ENCODE data around the gene ZNF488.

ZNF488 gene

GRCh38 chr10:47403446-47404318 lies 19.6 kb upstream of the ZNF488 start:
- DNase-seq (ENCODE audit: insufficient read length, low spot score) (no peak), FAIRE-seq (no peak)
- TF ChIP-seq CTCF (IDR thresholded peaks at IDR 0.05; ENCODE audit: insufficient read depth, missing control alignments): no peak

DNA sequence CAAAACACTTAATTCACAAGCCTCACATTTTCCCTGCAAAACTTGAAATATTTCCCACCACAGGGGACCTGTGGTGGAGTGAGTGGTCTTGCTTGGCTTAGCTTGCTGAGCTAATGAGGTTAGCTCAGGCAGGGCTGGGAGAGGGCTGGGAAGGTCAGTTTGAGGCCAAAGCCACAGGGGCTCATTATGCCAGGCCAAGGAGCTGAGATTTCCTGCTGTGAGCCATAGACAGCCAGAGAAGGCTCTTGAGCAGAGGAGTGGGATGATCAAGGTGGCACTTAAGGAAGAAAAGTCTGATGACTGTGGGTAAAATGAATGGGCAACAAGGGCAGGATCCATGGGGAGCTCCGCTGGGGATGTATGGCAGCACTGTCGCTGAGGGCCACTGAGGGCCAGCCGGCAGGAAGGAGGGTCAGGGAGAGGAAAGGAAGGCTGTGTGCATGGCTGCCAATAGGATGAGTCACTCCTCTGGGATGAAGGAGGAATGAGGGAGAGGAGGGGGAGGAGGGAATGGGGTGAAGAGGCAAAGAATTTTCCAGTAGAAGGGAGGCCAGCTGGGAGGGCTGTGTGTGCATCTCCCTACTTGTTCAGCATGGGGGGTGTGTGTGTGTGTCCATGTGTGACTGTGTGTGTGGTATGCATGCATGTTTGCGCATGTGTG lies 18.7 kb upstream of the ZNF488 start:
- DNase-seq (ENCODE audit: insufficient read length, low spot score): no peak
- TF ChIP-seq CTCF (IDR thresholded peaks at IDR 0.05; ENCODE audit: insufficient read depth, missing control alignments): no peak
- no peak for FAIRE-seq

DNA sequence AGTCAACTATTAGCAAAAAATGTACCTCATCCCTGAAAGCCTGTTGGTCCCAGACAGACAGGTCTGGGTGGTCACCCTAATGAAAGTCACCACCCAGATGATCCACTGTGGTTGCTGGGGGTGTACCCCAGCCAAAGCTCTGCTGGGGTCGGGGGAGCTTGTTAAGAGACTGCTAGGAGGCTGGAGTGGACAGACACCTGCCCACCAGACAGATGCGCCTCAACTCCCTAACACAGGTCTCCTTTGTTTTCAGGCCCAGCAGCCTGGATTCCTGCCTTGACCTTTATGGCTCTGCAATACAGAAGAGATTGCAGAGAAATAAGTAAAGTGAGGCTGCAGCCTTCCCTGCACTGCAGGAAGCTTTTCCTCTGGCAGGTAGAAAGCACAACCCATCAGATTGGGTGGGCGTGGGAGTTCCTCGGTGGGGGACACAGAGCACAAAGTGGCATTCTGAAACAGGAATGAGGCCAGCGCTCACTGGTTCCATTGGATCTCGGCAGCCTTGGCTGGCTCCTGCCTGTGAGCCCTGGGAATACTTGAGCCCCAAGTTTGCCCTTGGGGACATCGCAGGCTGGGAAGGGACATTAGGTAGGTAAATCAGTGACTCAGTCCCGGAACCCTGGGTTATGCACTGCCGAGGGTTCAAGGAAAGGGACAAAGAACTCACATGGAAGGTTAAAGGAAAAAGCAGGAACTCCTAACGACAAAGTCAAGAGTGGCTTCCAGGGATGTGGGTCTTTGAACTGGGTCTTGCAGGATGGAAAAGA lies 18.0 kb upstream of the ZNF488 start:
- no peak for DNase-seq (ENCODE audit: insufficient read length, low spot score)
- no peak for TF ChIP-seq CTCF (IDR thresholded peaks at IDR 0.05; ENCODE audit: insufficient read depth, missing control alignments)
- no peak for FAIRE-seq

DNA sequence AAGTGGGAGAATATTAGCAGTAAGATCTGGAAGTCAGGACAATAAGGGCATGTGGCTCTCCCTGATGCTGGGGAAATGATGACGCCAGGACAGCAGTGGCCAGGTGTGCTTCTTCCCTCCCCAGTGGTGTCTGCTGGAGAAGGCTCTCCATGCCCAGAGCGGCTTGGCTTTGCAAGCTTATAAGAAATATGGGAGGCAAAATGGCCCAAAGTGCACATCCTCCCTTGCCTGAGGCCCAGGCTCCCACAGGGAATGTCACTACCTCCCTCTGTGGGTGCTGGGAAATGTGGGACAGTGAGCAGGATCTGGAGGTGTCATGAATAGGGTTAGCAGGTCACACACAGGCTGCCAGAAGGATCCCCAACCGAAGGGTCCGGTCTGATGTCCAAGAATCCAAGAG lies 17.1 kb upstream of the ZNF488 start:
- no peak for DNase-seq (ENCODE audit: insufficient read length, low spot score)
- no peak for TF ChIP-seq CTCF (IDR thresholded peaks at IDR 0.05; ENCODE audit: insufficient read depth, missing control alignments)
- FAIRE-seq: no peak

DNA sequence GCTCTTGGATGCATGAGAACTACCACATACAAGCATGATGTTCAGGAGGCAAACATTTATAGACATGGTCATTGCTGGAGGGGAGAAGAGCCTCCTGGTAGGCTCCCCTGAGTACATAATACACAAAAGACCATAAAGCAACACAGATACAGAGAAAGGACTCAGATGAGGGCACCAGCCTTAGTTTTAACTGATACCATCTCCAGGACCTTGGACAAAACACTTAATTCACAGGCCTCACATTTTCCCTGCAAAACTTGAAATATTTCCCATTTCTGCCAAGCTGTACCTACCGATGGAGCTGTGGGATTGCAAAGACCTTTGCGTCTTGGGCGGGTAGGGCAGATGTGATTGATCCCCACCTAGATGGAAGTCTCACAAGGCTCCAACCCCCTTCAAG lies 16.7 kb upstream of the ZNF488 start:
- DNase-seq (ENCODE audit: insufficient read length, low spot score): no peak
- TF ChIP-seq CTCF (IDR thresholded peaks at IDR 0.05; ENCODE audit: insufficient read depth, missing control alignments): no peak
- no peak for FAIRE-seq

DNA sequence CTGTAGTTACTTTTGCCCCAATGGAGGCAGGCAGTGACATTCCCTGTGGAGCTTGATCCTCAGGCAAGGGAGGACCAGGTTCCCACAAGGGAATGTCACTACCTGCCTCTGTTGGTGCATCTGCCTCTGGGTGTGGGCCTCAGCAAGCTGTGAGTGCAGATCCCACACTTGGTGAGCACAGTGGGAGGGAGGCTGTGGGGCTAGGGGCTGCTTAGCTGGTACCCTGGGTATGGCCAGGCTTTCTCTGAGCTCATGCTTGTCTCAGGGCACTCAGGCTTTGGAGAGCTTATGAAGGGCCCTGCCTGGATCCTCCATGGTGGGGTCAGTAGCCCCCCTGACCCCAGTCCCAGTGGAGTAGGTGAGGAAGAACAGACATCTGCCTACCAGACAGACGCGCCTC lies 16.2 kb upstream of the ZNF488 start:
- DNase-seq (ENCODE audit: insufficient read length, low spot score) (no peak), FAIRE-seq (no peak)
- TF ChIP-seq CTCF (IDR thresholded peaks at IDR 0.05; ENCODE audit: insufficient read depth, missing control alignments): no peak

Data from D721Med (cell line).